H9 (cell line): ENCODE results near the gene FAM81B. TPM values are rescaled to one million over a fixed set of nuclear protein-coding genes. Genes with fewer than 3 reads are reported as not detected.

ENCODE experiments used
- DNase-seq: peaks from one replicate; pipeline ENCODE4 v3.0.0-alpha.2; 2017
- H2AFZ ChIP-seq: one replicate; pipeline ENCODE4 v1.6.1; 2013; ENCODE audit warnings: mild to moderate bottlenecking, low read length, control low read depth, moderate library complexity
- H2AK5ac ChIP-seq: 2 replicates; pipeline ENCODE4 v1.6.1; 2013; ENCODE audit warnings: low read length, control low read depth, mixed read lengths; ENCODE audit not compliant: insufficient read length
- H2BK120ac ChIP-seq: one replicate; pipeline ENCODE4 v1.6.1; 2013; ENCODE audit warnings: low read depth, mild to moderate bottlenecking, low read length, control low read depth, inconsistent platforms; ENCODE audit not compliant: poor library complexity, severe bottlenecking
- H2BK12ac ChIP-seq: 2 replicates; pipeline ENCODE4 v1.6.1; 2013; ENCODE audit warnings: low read length, control low read depth, mixed read lengths, low read depth; ENCODE audit not compliant: insufficient read length
- H2BK15ac ChIP-seq: 2 replicates; pipeline ENCODE4 v1.6.1; 2013; ENCODE audit warnings: low read depth, low read length, control low read depth
- H2BK20ac ChIP-seq: one replicate; pipeline ENCODE4 v1.6.1; 2013; ENCODE audit warnings: low read depth, mild to moderate bottlenecking, low read length, control low read depth, inconsistent platforms; ENCODE audit not compliant: poor library complexity, severe bottlenecking
- H2BK5ac ChIP-seq: 2 replicates; pipeline ENCODE4 v1.6.1; 2013; ENCODE audit warnings: low read length, control low read depth, mixed read lengths; ENCODE audit not compliant: insufficient read length
- H3K14ac ChIP-seq: 2 replicates; pipeline ENCODE4 v1.6.1; 2013; ENCODE audit warnings: low read length, control low read depth; ENCODE audit not compliant: insufficient read depth
- H3K18ac ChIP-seq: 2 replicates; pipeline ENCODE4 v1.6.1; 2013; ENCODE audit warnings: low read depth, mild to moderate bottlenecking, mixed read lengths, low read length, control low read depth; ENCODE audit not compliant: insufficient read length
- H3K23ac ChIP-seq: 2 replicates; pipeline ENCODE4 v1.6.1; 2013; ENCODE audit warnings: low read length, control low read depth, mixed read lengths, low read depth; ENCODE audit not compliant: insufficient read length
- H3K23me2 ChIP-seq: 2 replicates; pipeline ENCODE4 v1.6.1; 2013; ENCODE audit warnings: low read depth, mild to moderate bottlenecking, mixed read lengths, low read length, control low read depth; ENCODE audit not compliant: insufficient read length, poor library complexity, severe bottlenecking
- H3K27ac ChIP-seq: 2 replicates; pipeline ENCODE4 v1.5.1; 2013; ENCODE audit warnings: low read length, control low read depth, mixed read lengths, low read depth; ENCODE audit not compliant: insufficient read length
- H3K27me3 ChIP-seq: 2 replicates; pipeline ENCODE4 v1.6.1; 2013; ENCODE audit warnings: low read length, control low read depth, inconsistent platforms; ENCODE audit not compliant: insufficient read depth
- H3K4ac ChIP-seq: 2 replicates; pipeline ENCODE4 v1.6.1; 2013; ENCODE audit warnings: low read depth, mild to moderate bottlenecking, control low read depth, inconsistent platforms, low read length, moderate library complexity
- H3K4me1 ChIP-seq: 2 replicates; pipeline ENCODE4 v1.6.1; 2013; ENCODE audit warnings: low read length, control low read depth, inconsistent platforms; ENCODE audit not compliant: insufficient read depth
- H3K4me2 ChIP-seq: 2 replicates; pipeline ENCODE4 v1.6.1; 2013; ENCODE audit warnings: low read length, control low read depth, mixed read lengths; ENCODE audit not compliant: insufficient read length, insufficient read depth
- H3K56ac ChIP-seq: 2 replicates; pipeline ENCODE4 v1.6.1; 2013; ENCODE audit warnings: low read depth, mild to moderate bottlenecking, mixed read lengths, low read length, control low read depth; ENCODE audit not compliant: insufficient read length
- H3K79me1 ChIP-seq: 2 replicates; pipeline ENCODE4 v1.6.1; 2013; ENCODE audit warnings: low read depth, mild to moderate bottlenecking, moderate library complexity, low read length, control low read depth, inconsistent platforms; ENCODE audit not compliant: insufficient read depth, poor library complexity, severe bottlenecking
- H3K79me2 ChIP-seq: 2 replicates; pipeline ENCODE4 v1.6.1; 2013; ENCODE audit warnings: low read length, control low read depth, inconsistent platforms; ENCODE audit not compliant: insufficient read depth
- H3K9ac ChIP-seq: 2 replicates; pipeline ENCODE4 v1.6.1; 2013; ENCODE audit warnings: low read length, control low read depth, mixed read lengths; ENCODE audit not compliant: insufficient read length; ENCODE audit errors: extremely low read depth
- H3K9me3 ChIP-seq: one replicate; pipeline ENCODE4 v1.6.1; 2013; ENCODE audit warnings: low read depth, low read length, inconsistent platforms; ENCODE audit not compliant: control insufficient read depth
- H3T11ph ChIP-seq: one replicate; pipeline ENCODE4 v1.6.1; 2013; ENCODE audit warnings: mild to moderate bottlenecking, low read length, control low read depth, inconsistent platforms
- H4K20me1 ChIP-seq: one replicate; pipeline ENCODE4 v1.6.1; 2013; ENCODE audit not compliant: control insufficient read depth, insufficient read length, insufficient read depth
- H4K5ac ChIP-seq: 2 replicates; pipeline ENCODE4 v1.6.1; 2013; ENCODE audit warnings: low read depth, mild to moderate bottlenecking, mixed read lengths, low read length, control low read depth; ENCODE audit not compliant: insufficient read length
- H4K8ac ChIP-seq: replicated peaks from 2 replicates; pipeline ENCODE4 v1.6.1; 2013; ENCODE audit warnings: low read length, control low read depth, mixed read lengths, low read depth; ENCODE audit not compliant: insufficient read length
- H4K91ac ChIP-seq: 2 replicates; pipeline ENCODE4 v1.6.1; 2013; ENCODE audit warnings: low read depth, mild to moderate bottlenecking, moderate library complexity, mixed read lengths, low read length, control low read depth; ENCODE audit not compliant: insufficient read length
- H3K27ac Mint-ChIP-seq, 3 experiments: 2 replicates in 2 of 3; 3 replicates in 1 of 3; pipeline ENCODE4 v1.8.0; 2020 to 2021; ENCODE audit warnings: mixed read lengths in 3 of 3, mild to moderate bottlenecking in 1 of 3, moderate library complexity in 1 of 3
- H3K27me3 Mint-ChIP-seq: 2 replicates; pipeline ENCODE4 v1.8.0; 2021; ENCODE audit warnings: low read depth, mild to moderate bottlenecking, moderate library complexity, mixed read lengths
- H3K36me3 Mint-ChIP-seq, 3 experiments: 2 replicates in 2 of 3; 3 replicates in 1 of 3; pipeline ENCODE4 v1.8.0; 2020 to 2021; ENCODE audit warnings: low read depth in 3 of 3, mixed read lengths in 3 of 3; ENCODE audit not compliant: insufficient read depth in 1 of 3
- H3K4me1 Mint-ChIP-seq, 2 experiments: 2 replicates each; pipeline ENCODE4 v1.8.0; 2020; ENCODE audit warnings: mixed read lengths in 2 of 2
- H3K4me3 Mint-ChIP-seq, 2 experiments: 2 replicates in 1 of 2; 3 replicates in 1 of 2; pipeline ENCODE4 v1.8.0; 2020 to 2021; ENCODE audit warnings: mild to moderate bottlenecking in 2 of 2, mixed read lengths in 2 of 2, moderate library complexity in 1 of 2
- H3K9me3 Mint-ChIP-seq, 2 experiments: 2 replicates in 1 of 2; 3 replicates in 1 of 2; pipeline ENCODE4 v1.8.0; 2020; ENCODE audit warnings: mild to moderate bottlenecking in 2 of 2, mixed read lengths in 2 of 2, moderate library complexity in 1 of 2
- WGBS: extraction: QIAGEN DNeasy Blood & Tissue Kit; methylation state at CpG from one replicate; pipeline ENCODE4 v1.1.7; 2013; ENCODE audit warnings: missing lambda C conversion rate, low lambda C conversion rate, mixed read lengths; ENCODE audit not compliant: insufficient read length; ENCODE audit errors: extremely low coverage; 5-methylcytosine and 5-hydroxymethylcytosine counted together
- total RNA-seq: library from RNA; stranded (reverse); gene quantifications from 2 replicates; pipeline ENCODE4 v1.2.1, GENCODE V29; 2021
- TF ChIP-seq, protein P1 (sequence below): fragments of 200-600 bp; sonication (generic); conservative IDR thresholded peaks from 3 replicates; pipeline ENCODE4 v1.8.0; 2021; ENCODE audit warnings: antibody characterized with exemption, mild to moderate bottlenecking

FAM81B gene
- total RNA-seq, 1 experiment from 2014 or later = not detected

DNA sequence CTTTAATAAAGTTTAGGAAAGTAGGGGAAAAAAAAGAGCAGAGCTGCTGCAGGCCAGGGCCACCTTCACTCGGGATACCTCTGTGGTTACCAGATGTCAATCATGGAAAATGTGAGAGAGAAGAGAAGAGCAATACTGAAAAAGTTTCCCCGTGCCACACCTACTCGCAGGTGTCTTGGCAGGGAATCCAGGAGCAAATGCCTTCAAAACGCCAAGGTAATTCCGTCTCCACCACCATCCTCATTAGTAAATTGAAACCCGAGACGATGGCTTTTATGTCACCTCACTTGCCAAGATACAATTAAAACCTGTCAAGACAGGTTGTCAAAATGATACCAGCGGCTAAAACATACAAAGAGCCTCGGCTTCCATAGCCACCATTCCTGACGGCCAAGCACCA, 49.7 kb downstream of the FAM81B start:
- no peak overlapping the region for H2BK5ac ChIP-seq
- WGBS = no CpG with 5 or more reads among the region's 10 CpGs
- no peak overlapping the region for H4K8ac ChIP-seq
- no peak overlapping the region for H3K23ac ChIP-seq
- Mint-ChIP-seq H3K4me3 (peak overlapping the region; percentile 18 to 24; a peak in 4 of 5 replicates), H3K27me3 (no peaks in the 10 kb centered on the region; the same call in 1 of the 2 replicates), H3K9me3 (no peaks in the 10 kb centered on the region), H3K4me1 (peaks cover 38 to 43% of the 10 kb centered on the region in 2 experiments), H3K36me3 (no peaks in the 10 kb centered on the region), H3K27ac (peak overlapping the region; percentile 42 to 91 (median 71))
- peaks cover 3% of the 10 kb centered on the region for H3K23me2 ChIP-seq
- DNase-seq = peak; percentile 31
- no peak overlapping the region for H3K4ac ChIP-seq
- H3K4me1 ChIP-seq = no peaks in the 10 kb centered on the region; the same call in 1 of the 2 replicates
- no peak overlapping the region for H2BK12ac ChIP-seq
- H4K91ac ChIP-seq = no peak overlapping the region
- no peak overlapping the region for H3K27ac ChIP-seq
- H3K9ac ChIP-seq = no peak overlapping the region
- H3K56ac ChIP-seq = no peak overlapping the region
- H2BK15ac ChIP-seq = no peak overlapping the region
- H2BK20ac ChIP-seq = no peak overlapping the region
- no peak overlapping the region for H3K14ac ChIP-seq
- H4K5ac ChIP-seq = no peak overlapping the region
- no peak overlapping the region for H3K18ac ChIP-seq
- H4K20me1 ChIP-seq = no peaks in the 10 kb centered on the region
- peak overlapping the region; percentile 79 for H3K4me2 ChIP-seq
- TF ChIP-seq, protein P1, sequence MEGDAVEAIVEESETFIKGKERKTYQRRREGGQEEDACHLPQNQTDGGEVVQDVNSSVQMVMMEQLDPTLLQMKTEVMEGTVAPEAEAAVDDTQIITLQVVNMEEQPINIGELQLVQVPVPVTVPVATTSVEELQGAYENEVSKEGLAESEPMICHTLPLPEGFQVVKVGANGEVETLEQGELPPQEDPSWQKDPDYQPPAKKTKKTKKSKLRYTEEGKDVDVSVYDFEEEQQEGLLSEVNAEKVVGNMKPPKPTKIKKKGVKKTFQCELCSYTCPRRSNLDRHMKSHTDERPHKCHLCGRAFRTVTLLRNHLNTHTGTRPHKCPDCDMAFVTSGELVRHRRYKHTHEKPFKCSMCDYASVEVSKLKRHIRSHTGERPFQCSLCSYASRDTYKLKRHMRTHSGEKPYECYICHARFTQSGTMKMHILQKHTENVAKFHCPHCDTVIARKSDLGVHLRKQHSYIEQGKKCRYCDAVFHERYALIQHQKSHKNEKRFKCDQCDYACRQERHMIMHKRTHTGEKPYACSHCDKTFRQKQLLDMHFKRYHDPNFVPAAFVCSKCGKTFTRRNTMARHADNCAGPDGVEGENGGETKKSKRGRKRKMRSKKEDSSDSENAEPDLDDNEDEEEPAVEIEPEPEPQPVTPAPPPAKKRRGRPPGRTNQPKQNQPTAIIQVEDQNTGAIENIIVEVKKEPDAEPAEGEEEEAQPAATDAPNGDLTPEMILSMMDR = no peak
- H2BK120ac ChIP-seq = no peak overlapping the region
- no peaks in the 10 kb centered on the region for H3K79me1 ChIP-seq
- no peaks in the 10 kb centered on the region for H3K27me3 ChIP-seq
- H2AFZ ChIP-seq = no peak overlapping the region
- H3K79me2 ChIP-seq = no peaks in the 10 kb centered on the region
- H3K9me3 ChIP-seq = no peaks in the 10 kb centered on the region
- H3T11ph ChIP-seq = no peak overlapping the region
- no peak overlapping the region for H2AK5ac ChIP-seq
